ENCODE measurements around the gene RTBDN. TPM values are rescaled to one million over a fixed set of nuclear protein-coding genes. Genes with fewer than 3 reads are reported as not detected.
A peak's percentile ranks its signal among the peaks of the same experiment; 100 is the strongest.

Gene RTBDN
- total RNA-seq, 1 experiment from 2014 or later, result 5.6 TPM

DNA sequence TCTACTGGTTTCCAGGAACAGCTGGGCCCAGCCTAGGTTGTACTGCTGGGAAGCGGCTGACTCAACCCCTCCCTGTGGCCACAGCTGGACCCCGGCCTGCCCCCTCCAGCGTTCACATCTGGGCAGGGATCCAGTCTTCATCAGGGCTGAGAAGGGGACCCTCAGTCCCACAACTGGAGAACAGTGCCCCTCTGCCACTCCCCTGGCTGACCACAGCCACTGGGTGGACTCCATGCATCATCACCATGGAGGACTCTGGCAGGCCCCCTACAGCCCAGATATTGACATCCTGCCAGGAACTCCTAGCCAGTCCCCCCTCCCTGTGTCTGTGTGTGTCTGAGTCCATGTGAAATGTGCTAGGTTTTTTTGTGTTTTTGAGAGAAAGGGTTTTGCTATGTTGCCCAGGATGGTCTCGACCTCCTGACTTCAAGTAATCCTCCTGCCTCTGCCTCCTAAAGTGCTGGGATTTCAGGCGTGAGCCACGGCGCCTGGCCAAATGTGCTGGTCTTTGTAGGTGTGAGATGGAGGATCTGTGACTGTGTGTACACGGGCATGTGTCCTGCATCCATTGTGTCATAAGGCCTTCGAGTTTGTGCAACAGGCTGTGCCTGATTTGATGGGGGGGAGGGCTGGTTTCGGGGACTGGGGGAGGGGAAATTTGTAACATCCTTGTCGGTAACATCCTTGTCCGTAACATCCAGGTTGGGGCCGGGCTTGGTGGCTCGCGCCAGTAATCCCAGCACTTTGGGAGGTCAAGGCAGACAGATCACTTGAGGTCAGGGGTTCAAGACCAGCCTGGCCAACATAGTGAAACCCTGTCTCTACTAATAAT is 55.0 kb downstream of the RTBDN start:
- H2BK120ac ChIP-seq (ENCODE audit: low read depth, low read length, poor library complexity, severe bottlenecking), result no peak overlapping the region
- H3K79me1 ChIP-seq (ENCODE audit: insufficient read depth, low read depth, low read length, poor library complexity, severe bottlenecking), result no peaks in the 10 kb centered on the region
- Mint-ChIP-seq H3K4me3 (peak overlapping the region; percentile 69 to 85), H3K9me3 (no peaks in the 10 kb centered on the region), H3K27me3 (ENCODE audit: low read depth) (no peaks in the 10 kb centered on the region; the same call in 1 of the 2 replicates), H3K4me1 (peaks cover 27 to 28% of the 10 kb centered on the region in 2 experiments), H3K36me3 (ENCODE audit: insufficient read depth in 1 of 3, low read depth in 3 of 3) (peaks cover 3 to 5% (median 3%) of the 10 kb centered on the region in 3 experiments; a peak in 5 of 7 replicates), H3K27ac (peak overlapping the region in 2 of 3 experiments; percentile 70 to 89; a peak in 3 of 7 replicates)
- no peak overlapping the region; the same call in 1 of the 2 replicates for H3K14ac ChIP-seq (ENCODE audit: insufficient read depth, low read length)
- no peak overlapping the region for H3T11ph ChIP-seq (ENCODE audit: low read length)
- no peak overlapping the region for H2AK5ac ChIP-seq (ENCODE audit: insufficient read length, low read length)
- no peaks in the 10 kb centered on the region for H4K20me1 ChIP-seq (ENCODE audit: control insufficient read depth, insufficient read depth, insufficient read length)
- H2BK5ac ChIP-seq (ENCODE audit: insufficient read length, low read length), result no peak overlapping the region
- H4K8ac ChIP-seq (replicated peaks; ENCODE audit: insufficient read length, low read depth, low read length), result no peak overlapping the region
- peaks cover 4% of the 10 kb centered on the region for H3K4me1 ChIP-seq (ENCODE audit: insufficient read depth, low read length)
- H2AFZ ChIP-seq (ENCODE audit: low read length), result no peak overlapping the region
- H2BK15ac ChIP-seq (ENCODE audit: low read depth, low read length), result no peak overlapping the region
- H3K9ac ChIP-seq (ENCODE audit: extremely low read depth, insufficient read length, low read length), result no peak overlapping the region
- H4K5ac ChIP-seq (ENCODE audit: insufficient read length, low read depth, low read length), result no peak overlapping the region
- no peak overlapping the region for H2BK20ac ChIP-seq (ENCODE audit: low read depth, low read length, poor library complexity, severe bottlenecking)
- H3K27me3 ChIP-seq (ENCODE audit: insufficient read depth, low read length), result no peaks in the 10 kb centered on the region
- no CpG with 5 or more reads among the region's 15 CpGs for WGBS (ENCODE audit: extremely low coverage, insufficient read length, low lambda C conversion rate)
- H3K18ac ChIP-seq (ENCODE audit: insufficient read length, low read depth, low read length), result peak overlapping the region; percentile 69
- H3K56ac ChIP-seq (ENCODE audit: insufficient read length, low read depth, low read length), result no peak overlapping the region
- H4K91ac ChIP-seq (ENCODE audit: insufficient read length, low read depth, low read length), result no peak overlapping the region
- H3K23ac ChIP-seq (ENCODE audit: insufficient read length, low read depth, low read length), result no peak overlapping the region
- H3K79me2 ChIP-seq (ENCODE audit: insufficient read depth, low read length), result no peaks in the 10 kb centered on the region
- no peak for DNase-seq
- H2BK12ac ChIP-seq (ENCODE audit: insufficient read length, low read depth, low read length), result no peak overlapping the region
- no peaks in the 10 kb centered on the region for H3K9me3 ChIP-seq (ENCODE audit: control insufficient read depth, low read depth, low read length)
- H3K4ac ChIP-seq (ENCODE audit: low read depth, low read length), result no peak overlapping the region
- H3K23me2 ChIP-seq (ENCODE audit: insufficient read length, low read depth, low read length, poor library complexity, severe bottlenecking), result peaks cover 25% of the 10 kb centered on the region
- no peak overlapping the region for H3K27ac ChIP-seq (ENCODE audit: insufficient read length, low read depth, low read length)
- TF ChIP-seq CTCF (conservative IDR thresholded peaks at IDR 0.05), result peak; percentile 32; the same call in 1 of the 3 replicates
- peak overlapping the region; percentile 78 for H3K4me2 ChIP-seq (ENCODE audit: insufficient read depth, insufficient read length, low read length)

Measured in H9 (cell line).